Ramos (cell line): Measurements from ENCODE around the gene VTI1A.
"Not testable (repeated sequence)": the region's sequence is repeated elsewhere in the genome, so short reads cannot be mapped to it uniquely, and the experiment has no call there.

Experiments used
- in situ Hi-C: fragments of 300-500 bp; cut with MboI; formaldehyde crosslinking; loops from one replicate; pipeline ENCODE4 v1.14.3; 2022; ENCODE audit warnings: low sequenced_read_pairs; ENCODE audit not compliant: unreplicated experiment

VTI1A gene

GRCh38 chr10:112536663-112537062, 89.6 kb downstream of the VTI1A start:
- in situ Hi-C loops = no loop called here

GRCh38 chr10:112538168-112538567, 91.2 kb downstream of the VTI1A start:
- in situ Hi-C loops = no loop called here

- in situ Hi-C loops = no loop called here
Measured at GRCh38 chr10:112539340-112539739, 92.3 kb downstream of the VTI1A start.

GRCh38 chr10:112542823-112543222, 95.8 kb downstream of the VTI1A start:
- in situ Hi-C loops = not testable (repeated sequence)

- in situ Hi-C loops = no loop called here
Measured at GRCh38 chr10:112546474-112546873, 99.5 kb downstream of the VTI1A start.

GRCh38 chr10:112548535-112549276, 101.7 kb downstream of the VTI1A start:
- in situ Hi-C loops = no loop called here

- in situ Hi-C loops = no loop called here
Measured at GRCh38 chr10:112552593-112553110, 105.6 kb downstream of the VTI1A start.

GRCh38 chr10:112553315-112553714, 106.3 kb downstream of the VTI1A start:
- in situ Hi-C loops = no loop called here

- in situ Hi-C loops = no loop called here
Measured at GRCh38 chr10:112554263-112554662, 107.2 kb downstream of the VTI1A start.

GRCh38 chr10:112557197-112557596, 110.2 kb downstream of the VTI1A start:
- in situ Hi-C loops = no loop called here

- in situ Hi-C loops = no loop called here
Measured at GRCh38 chr10:112558476-112559142, 111.6 kb downstream of the VTI1A start.

GRCh38 chr10:112559349-112559748, 112.3 kb downstream of the VTI1A start:
- in situ Hi-C loops = no loop called here

GRCh38 chr10:112562122-112562521, 115.1 kb downstream of the VTI1A start:
- in situ Hi-C loops = no loop called here

GRCh38 chr10:112562809-112563663, 116.0 kb downstream of the VTI1A start:
- in situ Hi-C loops = no loop called here

- in situ Hi-C loops = no loop called here
Measured at GRCh38 chr10:112564337-112564736, 117.3 kb downstream of the VTI1A start.

- in situ Hi-C loops = no loop called here
Measured at GRCh38 chr10:112565434-112566053, 118.5 kb downstream of the VTI1A start.

GRCh38 chr10:112570585-112570984, 123.6 kb downstream of the VTI1A start:
- in situ Hi-C loops = no loop called here

- in situ Hi-C loops = no loop called here
Measured at GRCh38 chr10:112579578-112579977, 132.6 kb downstream of the VTI1A start.

GRCh38 chr10:112580267-112580666, 133.3 kb downstream of the VTI1A start:
- in situ Hi-C loops = no loop called here

GRCh38 chr10:112581921-112582320, 134.9 kb downstream of the VTI1A start:
- in situ Hi-C loops = no loop called here
